Measurements from ENCODE around the gene ARL4A.

The ARL4A gene

DNA sequence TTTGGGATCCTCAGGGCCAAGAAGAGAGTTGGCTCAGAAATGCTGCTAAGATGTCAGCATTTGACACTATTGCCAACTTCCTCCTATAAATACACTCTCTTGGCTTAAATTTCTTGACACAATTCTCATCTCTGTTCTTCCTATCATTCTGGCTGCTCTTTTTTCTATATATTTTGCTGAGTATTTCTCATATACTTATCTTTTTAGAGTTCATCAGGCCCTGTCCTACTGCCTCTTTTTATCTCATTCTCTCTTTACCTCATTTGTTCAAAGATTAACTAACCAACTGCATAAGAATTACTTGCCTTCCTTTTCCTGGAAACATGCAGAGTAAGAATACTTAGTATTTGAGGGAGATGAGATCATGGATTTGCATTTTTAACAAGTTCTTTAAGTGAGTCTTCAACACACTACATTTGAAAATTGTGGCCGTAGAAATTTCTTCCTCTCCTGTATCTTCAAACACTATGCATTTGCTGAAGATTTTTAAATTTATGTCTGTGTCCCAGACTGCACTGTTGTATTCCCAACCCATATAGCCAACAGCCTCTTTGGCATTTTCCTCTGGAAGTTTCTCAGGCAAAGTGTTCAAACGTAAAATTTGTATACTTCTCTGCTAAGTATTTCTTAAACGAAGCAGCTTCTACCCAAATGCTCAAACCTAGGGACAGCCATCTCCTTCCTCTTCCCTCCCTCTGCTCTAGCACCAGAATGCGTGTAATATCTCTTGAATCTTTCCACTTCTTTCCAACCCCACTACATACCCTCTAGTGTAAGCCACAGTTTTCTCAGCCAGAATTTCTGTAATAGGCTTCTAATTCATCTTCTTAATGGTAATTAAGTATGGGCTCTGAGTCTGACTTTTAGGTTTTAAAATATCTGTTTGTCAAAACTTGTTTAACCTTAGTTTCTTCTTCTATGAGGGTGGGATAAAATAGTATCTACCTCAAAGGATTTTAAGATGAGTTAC, 35.5 kb downstream of the ARL4A start:
- no peak for DNase-seq (ENCODE audit: low read depth in 2 of 2, low spot score in 1 of 2)

DNA sequence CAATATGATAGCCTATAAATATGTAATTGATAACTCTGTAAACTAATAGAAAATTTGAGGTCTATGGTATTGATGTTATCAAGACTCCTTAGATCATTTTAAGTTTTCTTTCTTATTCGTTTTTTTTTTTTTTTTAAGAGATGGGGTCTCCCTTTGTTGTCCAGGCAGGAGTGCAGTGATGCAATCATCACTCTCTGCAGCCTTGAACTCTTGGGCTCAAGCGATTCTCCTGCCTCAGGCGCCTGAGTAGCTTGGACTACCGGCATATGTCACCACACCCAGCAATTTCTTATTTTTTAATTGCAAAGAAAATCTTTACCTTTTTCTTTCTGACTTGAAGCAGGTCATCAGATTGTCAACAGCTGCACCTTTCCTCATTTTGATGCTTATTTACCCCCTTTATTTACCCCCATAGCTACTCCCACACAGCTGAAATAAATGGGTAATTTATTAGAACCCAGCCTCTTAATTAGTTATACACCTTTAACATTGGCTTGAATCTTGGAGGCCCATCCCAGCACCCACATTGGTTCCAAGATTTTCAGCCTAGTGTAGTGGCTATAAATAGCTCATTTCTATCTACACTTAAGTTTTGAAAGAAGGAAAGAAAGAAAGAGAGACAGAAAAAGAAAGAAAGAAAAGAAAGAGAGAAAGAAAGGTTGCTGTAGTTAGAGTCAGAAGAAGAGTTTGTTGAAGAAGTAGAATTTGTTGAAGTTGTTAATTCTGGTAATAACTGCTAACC, 38.3 kb downstream of the ARL4A start:
- DNase-seq (ENCODE audit: low read depth in 2 of 2, low spot score in 1 of 2): no peak

DNA sequence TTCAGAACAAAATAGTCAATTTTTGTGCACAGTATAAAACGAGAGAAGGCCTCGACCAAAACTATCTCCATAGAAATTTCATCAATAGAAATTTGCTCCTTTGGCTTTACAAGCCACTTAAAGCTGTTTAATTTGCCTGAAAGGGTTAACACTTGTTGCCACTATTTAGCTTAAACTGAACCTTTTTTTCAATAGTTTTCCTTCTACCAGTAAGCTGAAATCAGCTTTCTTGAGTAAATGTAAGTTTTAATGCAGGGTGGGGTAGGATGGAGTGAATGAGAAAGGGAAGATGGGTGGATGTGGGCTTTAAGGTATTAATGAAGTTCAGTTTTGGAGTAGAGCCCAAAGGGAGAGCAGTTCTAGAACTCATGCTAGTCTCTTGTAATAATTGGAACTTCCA, 39.5 kb downstream of the ARL4A start:
- DNase-seq (ENCODE audit: low read depth in 2 of 2, low spot score in 1 of 2): no peak

DNA sequence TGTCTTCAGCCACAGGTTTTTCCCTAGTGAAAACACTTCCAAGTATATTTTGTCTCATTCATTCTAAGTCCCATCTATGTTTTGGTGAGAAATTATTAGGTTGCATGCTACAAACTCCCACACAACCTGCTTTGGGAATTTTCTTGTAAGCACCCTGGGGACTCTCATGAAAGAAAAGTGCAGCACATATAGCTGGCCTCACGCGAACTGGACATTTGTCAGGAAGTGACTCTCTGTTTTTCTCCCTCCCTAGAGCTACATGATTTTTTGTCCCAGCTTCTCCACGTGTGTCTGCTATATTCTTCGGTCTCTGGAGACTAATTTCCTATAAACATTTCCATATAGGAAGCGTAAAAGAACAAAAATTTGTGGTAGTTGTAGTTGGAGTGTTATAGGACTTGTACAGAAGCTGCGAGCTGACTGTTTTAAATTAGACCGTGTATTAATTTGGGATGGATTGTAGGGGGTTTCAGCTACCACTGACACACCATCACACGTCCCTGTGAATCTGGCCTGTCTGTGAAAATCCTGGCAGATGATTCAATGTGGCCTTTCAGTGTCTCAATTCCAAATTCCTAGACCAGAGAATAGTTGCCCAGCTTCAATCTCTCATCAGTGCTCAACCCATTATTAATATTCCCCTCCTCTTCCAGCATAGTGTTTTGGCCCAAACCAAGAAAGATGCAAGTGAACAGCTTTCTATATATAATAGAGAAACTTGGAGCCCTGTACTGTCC, 40.2 kb downstream of the ARL4A start:
- DNase-seq (ENCODE audit: low read depth in 2 of 2, low spot score in 1 of 2): no peak

- no peak for DNase-seq (ENCODE audit: low read depth in 2 of 2, low spot score in 1 of 2)
Measured at GRCh38 chr7:12728192-12728538, 40.7 kb downstream of the ARL4A start.

DNA sequence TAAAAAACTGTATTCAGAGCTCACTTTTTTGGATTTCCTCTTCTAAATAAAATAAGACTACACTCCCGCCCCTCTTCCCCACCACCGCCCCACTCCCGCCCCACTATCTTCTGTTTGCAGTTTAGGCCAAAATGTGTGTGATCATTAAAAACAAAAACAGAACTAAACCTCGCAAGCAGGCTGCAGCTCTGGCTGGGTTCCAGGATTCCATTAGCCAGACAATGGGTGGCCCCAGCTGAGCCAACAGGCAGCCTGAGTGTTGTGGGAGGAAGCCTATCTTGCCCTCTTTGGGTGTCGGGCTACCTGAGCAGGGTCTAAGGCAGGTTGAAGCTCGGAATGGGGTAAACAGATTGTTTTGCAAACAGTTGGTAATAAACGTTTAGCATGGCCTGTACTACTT, 41.7 kb downstream of the ARL4A start:
- DNase-seq (ENCODE audit: low read depth in 2 of 2, low spot score in 1 of 2): no peak

GRCh38 chr7:12730523-12730922, 43.1 kb downstream of the ARL4A start:
- no peak for DNase-seq (ENCODE audit: low read depth in 2 of 2, low spot score in 1 of 2)

DNA sequence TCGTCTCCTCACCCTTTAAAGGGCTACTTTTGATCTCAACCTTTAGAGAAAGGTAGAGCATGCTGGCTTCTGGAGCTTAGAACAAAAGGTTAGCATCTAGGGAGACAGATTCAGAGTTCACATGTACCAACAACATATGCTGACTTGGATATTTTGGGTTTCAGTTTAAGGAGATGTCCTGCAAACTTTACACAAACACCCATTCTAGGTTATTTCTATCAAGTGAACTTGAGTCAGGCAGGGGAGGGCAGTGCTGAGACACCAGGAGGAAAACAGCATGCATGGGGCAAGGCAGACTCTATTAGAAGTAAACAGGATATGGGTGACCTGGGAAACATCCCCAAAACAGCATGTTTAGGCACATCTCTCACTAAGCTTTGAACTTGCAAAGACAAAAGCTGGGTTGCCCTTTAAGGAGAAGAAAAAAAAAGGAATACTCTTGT, 43.8 kb downstream of the ARL4A start:
- DNase-seq (ENCODE audit: low read depth in 2 of 2, low spot score in 1 of 2): no peak

DNA sequence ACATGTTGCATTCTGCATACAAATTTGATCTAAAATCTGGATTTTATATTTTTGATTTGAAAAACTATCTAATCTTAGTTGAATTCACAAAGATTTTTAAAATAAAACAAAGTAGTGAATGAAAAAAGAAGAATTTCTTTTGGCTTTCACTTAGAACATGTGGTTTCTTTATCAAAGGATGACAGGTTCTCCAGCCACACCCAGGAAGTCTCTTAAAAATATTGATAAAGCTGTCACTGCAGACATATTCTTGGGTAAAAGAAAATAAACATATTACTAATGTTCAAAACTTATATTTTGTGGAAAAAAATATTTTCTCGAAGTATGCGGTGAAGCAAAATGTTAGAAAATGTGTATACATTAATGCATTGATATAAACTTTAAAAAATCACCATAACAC, 44.3 kb downstream of the ARL4A start:
- no peak for DNase-seq (ENCODE audit: low read depth in 2 of 2, low spot score in 1 of 2)

DNA sequence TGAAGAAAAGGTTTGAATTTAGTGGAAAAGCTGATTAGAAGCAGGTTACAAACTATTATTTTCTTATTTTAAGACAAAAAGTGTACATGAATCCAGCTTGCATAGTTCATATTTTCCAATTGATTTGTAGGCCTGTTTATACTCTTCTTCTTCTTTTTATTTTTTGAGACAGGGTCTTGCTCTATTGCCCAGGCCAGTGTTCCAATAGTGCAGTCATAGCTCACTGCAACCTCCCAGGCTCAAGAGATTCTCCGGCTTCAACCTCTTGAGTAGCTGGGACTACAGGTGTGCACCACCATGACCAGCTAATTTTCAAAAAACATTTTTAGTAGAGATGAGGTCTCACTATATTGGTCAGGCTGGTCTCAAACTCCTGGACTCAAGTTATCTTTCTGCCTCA, 45.0 kb downstream of the ARL4A start:
- no peak for DNase-seq (ENCODE audit: low read depth in 2 of 2, low spot score in 1 of 2)

DNA sequence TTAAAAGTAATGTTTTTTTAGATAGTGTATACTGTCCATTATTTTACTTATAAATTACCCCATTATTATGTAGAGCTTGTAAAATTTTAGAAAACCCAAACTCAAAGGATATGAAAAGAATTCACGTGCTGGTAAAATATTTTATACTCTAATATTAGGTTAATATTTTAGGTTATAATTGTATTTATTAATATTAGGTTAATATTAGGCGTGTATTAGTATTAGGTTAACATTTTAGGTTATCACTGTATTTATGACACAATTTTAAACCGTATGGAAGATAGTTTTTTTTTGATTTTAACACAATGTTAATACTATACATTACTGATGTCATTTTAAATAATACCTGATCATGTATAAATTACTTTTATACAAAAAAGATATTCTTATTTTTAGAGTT, 48.5 kb downstream of the ARL4A start:
- no peak for DNase-seq (ENCODE audit: low read depth in 2 of 2, low spot score in 1 of 2)

DNA sequence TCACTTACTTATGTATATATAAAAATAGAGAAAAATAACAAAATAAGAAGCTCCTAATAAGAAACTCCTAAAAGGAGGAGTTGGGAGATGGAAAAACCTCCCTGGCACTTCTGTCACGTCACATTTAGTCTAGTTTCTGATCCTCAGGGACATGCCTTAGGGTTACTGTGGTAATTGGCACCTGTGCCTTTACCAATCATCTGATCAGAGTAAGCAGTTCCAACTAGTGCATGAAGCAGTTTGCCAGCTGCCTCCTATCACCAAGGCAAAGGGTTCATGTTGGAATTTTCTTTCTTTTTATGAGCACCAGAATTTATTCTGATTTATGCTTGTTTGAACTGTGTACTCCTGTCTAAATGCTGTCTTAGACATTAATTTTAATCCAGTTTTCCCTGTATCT, 49.9 kb downstream of the ARL4A start:
- no peak for DNase-seq (ENCODE audit: low read depth in 2 of 2, low spot score in 1 of 2)

DNA sequence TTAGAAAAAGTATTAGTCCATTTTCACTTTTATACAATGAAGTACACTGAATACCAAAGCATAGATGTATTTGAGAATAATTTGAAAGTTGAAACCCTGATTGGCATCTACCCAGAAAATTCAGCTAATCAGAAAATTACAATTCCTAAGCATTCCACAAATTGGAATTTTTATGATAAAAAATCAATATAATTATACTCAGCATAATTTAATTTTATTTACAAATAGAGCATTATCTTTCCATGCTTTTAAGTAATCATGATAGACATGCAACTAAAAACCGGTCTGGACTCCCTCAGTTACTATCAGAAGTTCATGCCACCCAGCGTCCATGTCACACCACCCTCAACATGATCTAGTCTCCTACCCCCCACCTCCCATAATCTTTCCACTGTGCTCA, 50.4 kb downstream of the ARL4A start:
- DNase-seq (ENCODE audit: low read depth in 2 of 2, low spot score in 1 of 2): no peak

- no peak for DNase-seq (ENCODE audit: low read depth in 2 of 2, low spot score in 1 of 2)
Measured at GRCh38 chr7:12738665-12739064, 51.2 kb downstream of the ARL4A start.
